GM18909 (cell line): ENCODE measurements around the gene ARG2.
A peak's percentile ranks its signal among the peaks of the same experiment; 100 is the strongest.

Experiments used
- ATAC-seq: cut with Tn5 transposase; IDR thresholded peaks from one replicate; pipeline ENCODE4 v1.9.1; 2021; ENCODE audit warnings: mild to moderate bottlenecking; ENCODE audit not compliant: unreplicated experiment, poor library complexity

Gene ARG2

DNA sequence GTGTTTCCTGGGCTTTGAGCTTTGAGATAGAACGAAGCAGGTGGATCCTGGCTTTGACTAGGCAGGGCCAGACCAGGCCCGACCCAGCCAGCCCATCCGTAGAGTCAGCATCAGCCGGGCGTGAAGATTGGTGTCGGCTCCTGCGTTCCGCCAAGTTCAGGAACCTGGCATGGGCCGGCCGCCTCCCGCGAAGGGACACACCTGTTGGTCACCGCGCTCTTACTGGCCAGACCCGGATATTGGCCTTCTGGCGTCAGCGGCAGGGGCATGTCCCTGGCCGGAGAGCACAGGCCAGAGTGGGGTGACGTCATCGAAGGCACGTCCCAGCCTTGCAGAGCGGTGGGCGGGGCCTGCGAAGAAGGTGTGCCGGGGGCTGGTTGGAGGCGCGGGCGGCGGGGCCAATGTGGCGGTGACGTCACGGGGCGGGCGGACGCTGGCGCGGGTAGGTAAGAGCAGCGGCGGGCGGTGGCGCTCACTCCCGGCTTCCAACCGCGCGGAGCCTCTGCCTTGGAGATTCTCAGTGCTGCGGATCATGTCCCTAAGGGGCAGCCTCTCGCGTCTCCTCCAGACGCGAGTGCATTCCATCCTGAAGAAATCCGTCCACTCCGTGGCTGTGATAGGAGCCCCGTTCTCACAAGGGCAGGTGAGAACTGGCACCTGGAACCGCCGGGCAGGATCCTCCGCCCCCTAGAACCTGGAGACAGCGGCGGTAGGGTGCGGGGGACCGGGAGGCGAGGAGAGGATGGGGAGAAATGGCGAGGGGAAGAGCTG lies at the start of gene ARG2:
ARG2 (plus strand) TSS at position 475 of the 771 bp plus-strand sequence; CDS start at position 533, 58 bp downstream.
- ATAC-seq, result peak; percentile 93

GRCh38 chr14:67570453-67570852 lies 49.3 kb upstream of the ARG2 start:
- no peak for ATAC-seq

- peak; percentile 64 for ATAC-seq
Measured at GRCh38 chr14:67571275-67571990, 48.3 kb upstream of the ARG2 start.

- ATAC-seq, result no peak
Measured at GRCh38 chr14:67571991-67572323, 47.8 kb upstream of the ARG2 start.

DNA sequence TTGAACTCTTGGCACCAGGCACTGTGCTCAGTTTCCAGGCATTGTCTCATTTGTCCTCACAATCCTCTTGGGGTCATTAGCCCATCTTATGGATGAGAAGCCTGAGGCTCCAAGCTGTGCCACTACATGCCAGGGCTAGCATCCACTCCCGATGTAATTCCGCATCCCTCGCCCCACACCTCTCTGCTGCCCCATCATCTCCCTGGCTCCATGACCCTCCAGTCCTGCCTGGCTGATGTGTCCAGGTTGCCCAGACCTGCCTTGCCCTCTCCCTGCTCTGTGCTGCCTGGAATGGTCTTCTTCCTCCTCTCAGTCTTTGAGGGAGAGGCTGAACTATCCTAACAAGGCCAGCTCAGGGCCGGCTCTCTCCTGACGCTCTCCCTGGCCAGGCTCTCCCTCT lies 47.1 kb upstream of the ARG2 start:
- ATAC-seq, result no peak

GRCh38 chr14:67573228-67574010 lies 46.3 kb upstream of the ARG2 start:
- ATAC-seq, result no peak

GRCh38 chr14:67574156-67574555 lies 45.6 kb upstream of the ARG2 start:
- ATAC-seq, result no peak

DNA sequence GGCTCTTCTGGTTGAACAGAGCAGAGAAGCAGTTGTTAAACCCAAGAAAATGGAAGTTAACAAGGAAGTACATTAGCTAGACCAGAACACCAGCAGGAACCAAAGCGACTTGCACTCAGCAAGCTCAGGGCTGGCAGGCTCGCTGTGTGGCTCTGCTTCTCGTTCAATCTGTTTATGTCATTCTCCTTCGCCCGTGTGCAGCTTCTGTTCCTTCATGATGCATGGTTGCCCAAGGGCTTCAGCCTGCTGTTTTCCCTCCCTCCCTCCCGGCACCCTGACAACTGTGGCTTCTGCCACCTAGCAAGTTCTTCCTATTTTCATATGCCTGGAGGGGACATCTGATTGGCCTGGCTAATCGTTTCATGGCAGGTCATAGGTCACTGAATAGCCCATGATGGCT lies 44.9 kb upstream of the ARG2 start:
- no peak for ATAC-seq

GRCh38 chr14:67575684-67576083 lies 44.0 kb upstream of the ARG2 start:
- no peak for ATAC-seq

GRCh38 chr14:67576216-67576955 lies 43.3 kb upstream of the ARG2 start:
- no peak for ATAC-seq

GRCh38 chr14:67577181-67577808 lies 42.4 kb upstream of the ARG2 start:
- ATAC-seq, result no peak

- no peak for ATAC-seq
Measured at GRCh38 chr14:67577909-67578749, 41.6 kb upstream of the ARG2 start.

- ATAC-seq, result no peak
Measured at GRCh38 chr14:67579040-67579439, 40.7 kb upstream of the ARG2 start.

DNA sequence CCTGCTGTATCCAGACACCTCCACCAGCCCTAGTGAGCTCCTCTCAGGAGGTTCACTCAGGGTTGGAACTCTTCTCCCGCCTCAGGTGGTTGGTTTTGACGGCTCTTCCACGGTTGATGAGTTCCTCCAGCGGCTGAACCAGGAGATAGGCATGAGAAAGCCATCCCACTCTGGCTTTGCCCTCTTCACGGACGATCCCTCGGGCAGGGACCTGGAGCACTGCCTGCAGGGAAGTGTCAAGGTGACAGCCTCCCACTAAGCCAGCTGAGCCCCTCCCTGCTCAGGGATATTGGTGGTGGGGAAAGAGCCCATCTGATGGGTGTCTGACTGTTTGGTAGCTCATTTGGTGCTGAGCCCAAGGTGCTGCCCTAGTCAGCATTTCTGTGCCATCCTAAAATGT lies 40.1 kb upstream of the ARG2 start:
- no peak for ATAC-seq

GRCh38 chr14:67580336-67581171 lies 39.2 kb upstream of the ARG2 start:
- ATAC-seq, result no peak

DNA sequence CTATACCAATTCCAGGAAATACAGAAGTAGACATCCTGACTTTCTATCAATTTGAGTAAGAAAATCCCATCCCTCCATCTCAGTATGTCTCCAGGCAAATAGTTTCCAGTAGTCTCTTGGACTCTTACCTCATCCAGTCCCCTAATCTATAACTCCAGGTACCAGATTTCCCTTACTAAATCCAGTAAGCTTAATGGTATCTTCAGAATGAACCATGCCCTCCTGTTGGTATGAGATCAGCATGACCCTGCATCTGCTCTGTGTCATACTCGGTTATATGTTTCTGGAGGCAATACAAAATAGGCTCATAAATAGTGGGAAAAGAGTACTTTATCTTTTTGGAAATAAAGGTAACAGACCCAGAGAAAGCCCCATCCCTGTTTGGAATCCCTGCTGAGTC lies 38.1 kb upstream of the ARG2 start:
- no peak for ATAC-seq

- no peak for ATAC-seq
Measured at GRCh38 chr14:67582061-67582460, 37.7 kb upstream of the ARG2 start.
